GM19452 (cell line): ENCODE results near the gene PAPLN.
"Not testable (repeated sequence)": the region's sequence is repeated elsewhere in the genome, so short reads cannot be mapped to it uniquely, and the experiment has no call there.

ENCODE experiments used
- ATAC-seq: cut with Tn5 transposase; IDR thresholded peaks from one replicate; pipeline ENCODE4 v1.9.1; 2021; ENCODE audit not compliant: unreplicated experiment

The PAPLN gene

GRCh38 chr14:73237219-73237785 lies at the start of gene PAPLN:
PAPLN (plus strand) TSS chr14:73237506; CDS start chr14:73239779, 2,273 bp downstream.
- no peak for ATAC-seq

GRCh38 chr14:73188501-73188911 lies 48.8 kb upstream of the PAPLN start:
- no peak for ATAC-seq

DNA sequence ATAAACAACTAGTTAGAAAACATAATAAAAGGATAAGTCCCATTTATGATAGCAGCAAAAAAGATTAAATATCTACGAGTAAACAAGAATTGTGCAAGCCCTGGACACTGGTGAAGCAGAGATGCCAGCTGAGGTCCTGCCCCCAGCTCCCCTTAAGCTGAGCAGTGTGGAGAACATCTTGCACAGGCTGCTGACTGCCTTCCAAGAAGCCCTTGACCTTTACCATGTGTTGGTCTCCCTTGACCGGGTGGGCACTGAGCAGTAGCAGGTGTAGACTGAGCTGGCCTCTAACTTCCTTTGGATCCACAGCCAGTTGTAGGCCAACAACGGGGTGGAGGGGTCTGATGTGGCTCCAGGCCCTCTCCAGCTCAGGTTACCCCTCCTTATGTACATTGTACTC lies 47.7 kb upstream of the PAPLN start:
- ATAC-seq = no peak

GRCh38 chr14:73191441-73191840 lies 45.9 kb upstream of the PAPLN start:
- no peak for ATAC-seq

DNA sequence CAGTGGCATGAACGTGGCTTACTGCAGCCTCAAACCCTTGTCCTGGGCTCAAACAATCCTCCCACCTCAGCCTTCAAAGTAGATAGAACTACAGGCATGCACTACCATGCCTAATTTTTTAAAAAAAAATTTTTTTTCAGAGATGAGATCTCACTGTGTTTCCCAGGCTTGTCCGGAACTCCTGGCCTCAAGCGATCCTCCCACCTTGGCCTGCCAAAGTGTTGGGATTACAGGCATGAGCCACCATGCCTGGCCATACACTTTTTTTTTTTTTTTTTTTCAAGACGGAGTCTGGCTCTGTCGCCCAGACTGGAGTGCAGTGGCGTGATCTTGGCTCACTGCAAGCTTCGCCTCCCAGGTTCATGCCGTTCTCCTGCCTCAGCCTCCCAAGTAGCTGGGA lies 43.0 kb upstream of the PAPLN start:
- not testable (repeated sequence) for ATAC-seq

DNA sequence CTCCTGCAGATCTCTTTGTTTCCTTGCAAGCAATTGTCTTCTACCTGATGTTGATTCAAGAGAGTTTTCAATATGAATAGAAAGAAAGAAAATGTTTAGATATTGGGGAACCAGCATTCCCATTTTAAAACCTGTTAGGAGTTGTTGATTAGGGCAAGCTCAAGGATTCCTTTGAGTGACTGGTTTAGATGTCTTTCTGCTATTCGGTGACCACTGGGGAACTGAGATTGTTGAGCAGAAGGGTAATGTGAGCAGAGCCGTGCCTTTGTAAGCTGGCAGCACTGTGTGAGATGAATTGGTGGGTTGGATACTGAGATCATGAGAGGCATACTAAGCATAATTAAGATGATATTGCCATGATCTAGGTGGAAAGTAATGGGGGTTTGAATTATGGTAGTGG lies 39.1 kb upstream of the PAPLN start:
- no peak for ATAC-seq

GRCh38 chr14:73203527-73203926 lies 33.8 kb upstream of the PAPLN start:
- no peak for ATAC-seq

- no peak for ATAC-seq
Measured at GRCh38 chr14:73207615-73208014, 29.7 kb upstream of the PAPLN start.

GRCh38 chr14:73208390-73208789 lies 28.9 kb upstream of the PAPLN start:
- ATAC-seq = no peak

DNA sequence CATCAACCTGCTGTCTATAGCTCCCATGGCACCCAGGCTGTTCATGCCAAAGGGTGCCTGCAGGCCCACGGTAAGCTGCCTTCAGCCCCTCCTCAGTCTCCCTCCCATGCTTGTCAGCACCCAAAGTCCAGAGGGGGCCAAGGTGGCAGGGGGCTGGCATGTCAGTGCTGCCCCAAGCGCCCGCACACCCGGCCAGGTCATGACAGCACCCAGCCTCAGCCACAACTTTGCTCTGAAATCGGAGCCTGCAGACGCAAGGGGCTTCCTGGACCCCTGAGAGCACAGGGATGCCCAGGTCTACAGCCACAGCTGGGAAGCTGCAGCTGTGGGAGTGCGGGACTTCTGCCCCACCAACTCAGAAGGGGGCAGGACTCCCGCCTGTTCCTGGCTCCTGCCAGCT lies 28.5 kb upstream of the PAPLN start:
- no peak for ATAC-seq

DNA sequence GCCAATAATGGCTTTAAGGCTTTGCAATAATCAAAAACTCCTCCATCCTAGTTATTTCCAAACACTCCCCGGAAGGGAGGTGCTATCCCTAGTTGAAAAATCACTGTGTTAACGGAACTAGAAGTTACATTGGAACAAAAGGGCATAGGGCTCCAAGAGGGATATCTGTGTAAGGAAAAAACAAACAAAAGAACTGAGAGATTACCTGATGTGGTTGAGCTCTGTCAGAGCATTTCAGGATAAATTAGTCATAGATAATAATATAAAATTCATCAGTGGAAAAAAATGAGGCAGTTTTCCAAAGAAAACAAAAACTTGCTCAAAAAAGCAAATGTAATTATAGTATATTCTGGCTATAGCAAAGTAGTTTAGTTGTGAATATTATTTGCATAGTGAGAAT lies 27.4 kb upstream of the PAPLN start:
- ATAC-seq = no peak

DNA sequence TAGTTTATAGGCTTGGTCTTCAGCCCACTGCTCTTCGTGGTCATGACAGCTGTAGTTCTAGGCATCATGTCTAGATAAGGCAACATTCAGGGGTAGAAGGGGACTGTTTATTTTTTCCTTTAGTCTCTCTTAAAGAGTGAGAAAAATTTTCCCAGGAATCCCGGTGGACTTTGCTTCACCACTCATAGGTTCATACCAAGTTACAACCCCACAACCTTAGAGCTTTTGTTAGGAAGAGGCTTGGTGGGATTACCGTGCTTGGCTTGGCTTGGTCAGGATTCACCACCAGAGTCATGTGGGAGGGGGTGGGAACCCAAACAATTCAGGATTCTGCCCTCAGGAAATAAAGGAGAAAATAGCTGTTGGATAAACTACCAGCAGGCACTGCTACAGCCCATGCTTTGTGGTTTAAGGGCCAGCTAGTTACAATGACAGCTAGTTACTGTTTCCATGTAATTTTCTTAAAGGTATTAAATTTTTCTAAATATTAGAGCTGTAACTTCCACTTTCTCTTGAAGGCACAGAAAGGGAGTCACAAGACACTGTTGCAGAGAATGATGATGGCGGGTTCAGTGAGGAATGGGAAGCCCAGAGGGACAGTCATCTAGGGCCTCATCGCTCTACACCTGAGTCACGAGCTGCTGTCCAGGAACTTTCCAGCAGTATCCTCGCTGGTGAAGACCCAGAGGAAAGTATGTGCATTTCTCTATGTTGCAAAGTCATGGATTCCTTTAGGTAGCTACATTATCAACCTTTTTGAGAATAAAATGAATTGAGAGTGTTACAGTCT lies 25.9 kb upstream of the PAPLN start:
- ATAC-seq = no peak

GRCh38 chr14:73216030-73216429 lies 21.3 kb upstream of the PAPLN start:
- ATAC-seq = no peak

DNA sequence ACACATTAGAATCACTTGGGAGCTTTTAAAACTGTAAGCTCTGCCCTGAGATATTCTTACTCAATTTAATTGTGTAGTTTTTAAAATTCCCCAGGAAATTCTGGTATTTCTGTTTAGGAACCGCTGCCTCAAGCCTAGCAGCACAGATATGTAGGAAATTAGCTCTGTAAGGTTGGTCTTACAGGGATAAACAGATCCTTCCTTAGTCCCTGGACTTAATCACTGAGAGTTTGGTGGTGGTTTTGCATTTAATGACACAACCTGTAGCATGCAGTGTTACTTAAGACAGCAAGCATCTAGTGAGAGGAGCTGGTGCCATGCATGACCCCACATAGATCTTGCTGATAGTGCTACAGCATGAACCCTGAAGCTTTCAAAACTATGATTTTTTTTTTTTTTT lies 19.9 kb upstream of the PAPLN start:
- no peak for ATAC-seq

- ATAC-seq = no peak
Measured at GRCh38 chr14:73220061-73220460, 17.2 kb upstream of the PAPLN start.

DNA sequence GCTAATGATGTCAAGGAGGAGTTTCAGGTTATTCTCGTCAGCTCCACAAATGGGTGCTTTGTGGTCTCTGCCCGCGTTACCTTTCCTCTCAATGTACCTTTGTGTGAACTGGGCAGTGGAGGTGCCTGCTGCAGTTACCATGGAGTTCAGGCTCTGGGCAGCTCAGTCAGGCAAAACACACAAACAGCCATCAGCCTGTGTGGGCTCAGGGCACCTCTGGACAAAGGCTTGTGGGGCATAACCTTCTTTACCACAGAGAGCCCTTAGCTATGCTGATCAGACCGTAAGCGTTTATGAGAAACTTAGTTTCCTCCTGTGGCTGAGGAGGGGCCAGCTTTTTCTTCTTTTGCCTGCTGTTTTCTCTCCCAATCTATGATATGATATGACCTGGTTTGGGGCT lies 16.7 kb upstream of the PAPLN start:
- no peak for ATAC-seq

GRCh38 chr14:73221945-73222344 lies 15.4 kb upstream of the PAPLN start:
- no peak for ATAC-seq

- no peak for ATAC-seq
Measured at GRCh38 chr14:73223049-73223448, 14.3 kb upstream of the PAPLN start.

- ATAC-seq = no peak
Measured at GRCh38 chr14:73225496-73225895, 11.8 kb upstream of the PAPLN start.

GRCh38 chr14:73227812-73228781 lies 9.2 kb upstream of the PAPLN start:
- ATAC-seq = no peak

- no peak for ATAC-seq
Measured at GRCh38 chr14:73230051-73230450, 7.3 kb upstream of the PAPLN start.
